Measurements from ENCODE around the gene SCN2B.
"Not testable (repeated sequence)": the region's sequence is repeated elsewhere in the genome, so short reads cannot be mapped to it uniquely, and the experiment has no call there.

The SCN2B gene

DNA sequence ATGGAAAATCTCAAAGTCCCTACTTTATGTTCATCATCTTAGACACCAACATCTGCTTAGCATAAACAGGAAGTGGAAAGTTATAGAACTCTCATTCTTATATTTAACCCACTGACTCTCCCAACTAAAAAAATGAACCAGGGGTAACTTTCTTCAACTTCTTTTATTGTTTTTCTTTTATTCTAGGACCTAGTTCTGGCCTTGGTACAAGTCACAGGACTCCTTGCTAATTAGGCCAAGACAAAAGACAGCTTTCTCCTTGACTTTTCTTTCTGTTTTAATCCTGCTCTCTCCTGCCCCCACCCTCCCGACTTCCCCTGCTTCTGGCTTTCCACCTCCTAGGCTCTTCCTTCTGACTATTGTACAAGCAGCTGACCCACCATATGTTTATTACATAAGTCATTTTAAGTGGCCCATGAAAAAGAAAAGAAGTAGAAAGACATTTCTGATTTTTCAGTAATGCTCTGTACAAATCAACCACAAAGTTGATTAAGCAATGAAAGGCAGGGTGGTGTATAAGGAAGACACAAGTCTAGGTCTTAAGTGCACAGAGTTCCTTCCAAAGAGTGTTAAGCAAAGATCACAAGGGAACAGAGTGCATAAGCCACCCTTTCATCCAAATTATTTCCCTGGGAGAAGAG is 30.1 kb upstream of the SCN2B start:
- DNase-seq (ENCODE audit: low spot score), result no peak

DNA sequence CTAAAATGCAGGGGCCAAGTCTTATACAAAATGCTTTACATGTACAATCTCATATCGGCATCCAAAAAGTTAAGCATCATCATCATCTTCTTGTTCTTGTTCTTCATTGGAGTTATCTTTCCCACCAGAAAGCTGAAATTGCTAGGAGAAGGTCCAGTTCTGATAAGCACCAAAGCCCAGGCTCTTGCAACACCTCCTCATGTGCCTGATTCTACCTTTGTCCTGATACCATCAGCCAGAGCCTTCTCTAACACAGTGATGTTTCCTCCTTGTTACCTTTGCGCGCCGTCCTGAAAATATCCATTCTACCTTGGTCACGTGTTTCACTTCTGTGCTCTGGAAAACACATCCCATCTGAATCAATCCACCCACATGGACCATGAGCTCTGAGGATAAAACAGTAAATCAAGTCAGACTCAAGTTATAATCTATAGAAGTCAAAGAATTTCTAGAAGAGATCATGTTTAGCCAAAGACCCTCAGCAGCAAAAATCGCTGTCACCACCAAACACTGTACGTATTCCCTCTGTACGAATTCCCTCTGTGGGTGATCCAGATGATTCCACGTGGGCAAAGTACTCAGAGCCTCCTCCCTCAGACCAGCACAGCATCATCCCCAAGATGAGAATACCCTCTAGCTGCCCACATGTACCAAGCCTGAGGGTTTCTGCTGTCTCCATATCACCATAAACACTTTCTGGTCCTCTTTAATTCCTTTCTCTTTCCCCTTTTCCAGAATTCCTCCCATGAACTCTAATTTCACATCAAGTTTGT is 29.4 kb upstream of the SCN2B start:
- DNase-seq (ENCODE audit: low spot score), result no peak

DNA sequence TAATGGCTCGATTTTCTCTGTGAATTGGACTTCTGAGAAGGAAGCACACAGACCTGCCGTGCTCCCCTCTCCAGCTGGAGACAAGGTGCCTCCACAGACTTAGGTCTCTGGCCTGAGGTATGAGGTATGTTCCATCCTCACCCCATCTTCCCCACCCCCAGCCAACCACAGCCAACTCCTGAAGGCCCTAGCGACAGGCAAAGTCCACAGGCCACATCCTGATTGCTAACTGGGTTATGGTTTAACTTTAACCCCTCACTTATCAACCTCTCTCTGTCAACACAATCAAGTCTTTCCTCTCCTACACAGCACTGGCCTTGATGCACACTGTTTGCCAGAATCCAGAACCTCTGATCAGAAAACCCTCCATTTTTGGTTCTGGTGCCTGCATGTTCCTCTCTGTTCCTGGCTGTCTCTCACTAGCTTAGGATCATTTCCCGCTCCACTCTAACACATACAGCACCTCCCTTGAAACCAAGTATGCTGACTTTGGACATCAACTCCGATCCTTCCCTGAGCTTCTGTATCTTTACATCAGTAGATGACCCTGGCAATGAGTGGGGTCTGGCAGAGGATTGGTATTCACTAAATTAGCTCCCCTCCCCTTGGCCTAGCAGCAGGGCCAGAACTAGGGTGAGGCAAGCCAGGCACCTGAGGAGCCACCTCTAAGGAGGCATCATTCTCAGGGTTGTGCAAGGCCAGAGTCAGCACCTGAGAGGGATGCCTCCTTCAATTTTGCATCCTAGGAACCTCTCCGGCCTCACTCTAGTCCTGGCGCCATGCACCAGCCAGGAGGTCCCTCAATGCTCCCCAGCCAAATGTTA is 26.4 kb upstream of the SCN2B start:
- DNase-seq (ENCODE audit: low spot score), result no peak

DNA sequence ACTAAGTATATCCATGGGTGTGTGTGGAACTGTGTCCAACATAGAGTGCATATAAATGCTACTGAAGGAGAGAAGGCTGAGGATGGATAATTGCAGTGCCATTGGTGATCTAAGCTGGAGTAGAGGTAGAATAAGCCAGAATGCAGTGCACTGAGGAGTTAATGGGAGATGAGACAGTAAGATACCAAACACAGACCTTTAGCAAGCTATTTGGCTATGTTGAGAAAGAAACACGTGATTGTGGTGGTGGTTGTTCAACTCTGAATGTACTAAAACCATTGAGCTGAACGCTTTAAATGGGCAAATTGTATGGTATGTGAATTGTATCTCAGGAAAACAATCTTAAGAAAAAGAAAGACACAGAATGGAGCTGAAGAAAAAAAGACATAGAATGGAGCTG is 25.5 kb upstream of the SCN2B start:
- no peak for DNase-seq (ENCODE audit: low spot score)

DNA sequence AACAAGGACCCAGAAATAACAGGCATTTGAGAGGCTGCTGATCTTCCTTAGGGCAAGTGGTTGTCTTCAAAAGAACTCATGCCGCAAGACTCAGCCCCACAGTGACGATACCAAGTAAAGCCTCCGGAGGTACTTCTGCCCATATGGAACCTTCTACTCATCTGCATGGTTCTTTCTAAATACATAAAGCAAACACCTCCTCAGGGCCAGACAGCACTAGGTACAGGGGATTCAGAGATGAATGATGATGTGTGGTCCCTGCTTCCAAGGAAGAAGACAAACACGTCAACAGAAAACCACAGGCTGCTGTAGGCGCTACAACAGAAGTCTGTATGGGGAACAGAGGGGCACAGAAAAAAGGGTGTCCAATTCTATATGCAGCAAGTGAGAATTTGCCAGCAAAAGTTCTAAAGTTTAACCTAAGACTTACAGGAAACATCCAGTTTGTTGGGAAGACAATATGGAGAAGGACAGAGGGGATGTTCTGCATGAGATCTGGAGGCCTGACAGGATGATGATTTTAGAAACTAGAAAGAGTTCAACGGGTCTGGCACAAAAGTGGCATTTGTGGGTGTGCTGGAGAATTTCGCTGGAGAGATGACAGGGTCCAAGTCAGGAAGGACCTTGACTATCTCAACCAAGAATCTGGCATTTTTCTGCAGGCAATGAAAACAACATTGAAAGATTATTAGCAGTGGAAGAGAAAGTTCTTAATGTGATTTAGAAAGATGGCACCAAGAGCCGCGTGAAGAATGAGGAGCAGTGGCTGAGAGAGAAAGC is 24.7 kb upstream of the SCN2B start:
- DNase-seq (ENCODE audit: low spot score), result no peak

DNA sequence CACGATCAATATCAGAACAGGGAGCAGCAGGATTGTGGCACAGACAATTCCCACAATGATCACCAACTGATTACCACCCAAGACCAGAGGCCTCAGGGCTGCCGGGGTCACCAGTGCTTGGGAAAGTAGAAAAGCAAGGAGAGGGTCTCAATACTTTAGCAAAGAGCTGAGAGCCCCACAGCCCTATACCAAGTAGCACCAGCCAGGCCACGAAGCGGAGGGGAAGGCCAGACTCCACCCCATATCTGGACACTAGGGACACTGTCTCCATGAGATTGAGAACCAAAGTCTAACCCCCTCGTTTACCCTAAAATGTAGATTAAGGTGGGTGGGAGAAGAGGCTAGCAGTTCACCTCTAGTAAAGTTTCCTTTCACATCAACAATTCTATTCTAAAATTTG is 24.1 kb upstream of the SCN2B start:
- no peak for DNase-seq (ENCODE audit: low spot score)

DNA sequence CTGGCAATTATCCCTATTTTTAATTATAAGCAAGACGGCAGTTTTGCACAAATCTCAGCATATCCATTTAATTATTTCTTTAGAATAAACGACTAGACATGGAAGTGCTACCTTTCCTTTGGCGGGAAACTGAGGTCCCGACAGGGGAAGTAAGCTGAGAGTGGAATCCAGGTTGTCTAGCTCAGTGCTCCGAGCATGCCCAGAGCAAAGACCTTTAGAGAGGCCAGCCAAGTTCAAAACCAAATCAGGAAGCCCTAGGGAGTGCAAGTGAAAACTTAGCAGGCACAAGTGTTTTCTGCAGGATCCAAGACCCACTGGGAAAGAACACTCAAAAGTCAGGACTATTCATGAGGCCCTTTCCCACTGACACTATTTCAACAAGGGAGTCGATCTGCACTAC is 22.7 kb upstream of the SCN2B start:
- DNase-seq (ENCODE audit: low spot score), result no peak

DNA sequence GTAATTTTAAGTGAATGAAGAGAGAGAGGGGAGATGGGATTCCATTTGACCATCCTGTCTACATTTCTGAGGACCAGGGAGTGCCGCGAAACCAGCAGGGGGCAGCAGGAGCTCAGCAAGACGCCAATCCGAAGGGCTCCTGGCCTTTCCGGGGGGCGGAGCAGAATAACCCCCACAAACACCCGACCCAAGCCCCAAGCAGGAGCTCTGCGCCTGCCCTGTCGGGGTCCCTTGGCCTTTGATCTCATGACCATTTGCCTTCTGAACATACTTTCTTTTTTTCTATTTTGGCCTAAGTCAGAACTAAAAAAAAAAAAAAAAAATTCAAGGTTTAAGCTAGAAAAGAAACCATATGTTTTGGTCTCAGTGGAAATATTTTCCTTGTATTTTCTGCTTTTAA is 21.9 kb upstream of the SCN2B start:
- peak; percentile 51 for DNase-seq (ENCODE audit: low spot score)

DNA sequence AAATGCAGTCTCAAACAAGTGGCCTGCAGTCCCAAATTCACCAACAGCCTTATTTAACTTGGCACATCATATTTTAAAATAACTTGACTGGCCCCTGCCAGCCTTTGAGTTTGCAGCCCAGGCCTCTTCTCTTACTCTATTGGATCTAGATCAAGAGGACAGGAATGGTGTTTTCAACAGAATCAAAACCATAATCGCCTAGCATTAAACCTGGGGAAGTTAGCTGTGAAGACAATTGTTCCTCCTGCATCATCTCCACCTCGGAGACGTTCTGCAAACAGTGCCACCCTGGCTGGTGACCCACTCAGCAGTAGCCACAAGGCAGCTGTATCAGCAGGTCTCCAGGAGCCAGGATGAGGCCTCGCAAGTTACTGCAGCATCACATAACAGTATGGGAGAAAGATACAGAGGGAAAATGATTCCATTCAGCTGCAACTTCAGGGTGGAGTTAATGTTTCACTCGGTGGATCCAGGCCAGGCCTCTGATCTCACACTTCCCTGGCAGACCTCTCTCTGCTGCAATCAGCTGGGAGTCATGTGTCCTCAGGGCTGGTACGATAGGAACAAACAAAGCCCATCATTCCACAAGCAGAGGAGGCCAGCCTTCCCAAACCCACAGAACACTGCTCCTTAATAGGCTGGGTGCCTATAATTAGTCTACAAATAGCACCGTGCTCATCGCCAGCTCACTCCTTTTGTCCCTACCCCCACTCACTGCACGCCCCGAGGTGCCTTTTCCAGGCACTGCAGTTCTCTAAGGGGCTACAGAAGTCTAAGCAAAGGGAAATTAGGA is 18.6 kb upstream of the SCN2B start:
- DNase-seq (ENCODE audit: low spot score), result no peak

DNA sequence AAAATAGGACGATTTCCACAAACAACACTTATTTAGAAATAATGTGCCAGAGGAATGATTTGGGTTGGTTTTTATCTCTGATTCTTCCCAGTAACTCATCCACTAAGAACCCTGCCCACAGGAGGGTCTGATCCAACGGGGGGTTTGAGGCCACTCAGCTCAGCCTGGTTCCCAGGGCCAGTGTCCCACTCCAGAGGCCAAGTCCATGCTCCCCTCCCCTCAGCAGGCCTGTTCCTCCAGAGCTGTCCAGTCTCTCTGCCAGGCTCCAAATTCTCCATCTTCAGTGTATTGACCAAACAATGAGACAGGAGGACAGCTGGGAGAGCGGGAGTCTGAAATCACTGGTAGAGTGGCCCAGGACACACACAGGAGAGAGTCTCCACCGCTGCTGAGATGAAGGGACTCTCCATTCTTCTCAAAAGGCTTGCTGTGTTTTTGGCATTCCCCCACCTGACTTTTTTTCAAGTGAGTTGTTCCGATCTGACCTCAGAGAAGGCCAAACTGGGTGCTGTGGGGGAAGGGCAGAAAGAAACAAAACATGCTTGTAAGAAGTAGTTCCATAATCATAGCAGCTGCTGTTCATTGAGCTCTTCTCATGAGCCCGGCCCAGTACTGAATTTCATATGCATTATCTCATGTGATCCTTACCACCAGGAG is 17.6 kb upstream of the SCN2B start:
- DNase-seq (ENCODE audit: low spot score), result no peak

DNA sequence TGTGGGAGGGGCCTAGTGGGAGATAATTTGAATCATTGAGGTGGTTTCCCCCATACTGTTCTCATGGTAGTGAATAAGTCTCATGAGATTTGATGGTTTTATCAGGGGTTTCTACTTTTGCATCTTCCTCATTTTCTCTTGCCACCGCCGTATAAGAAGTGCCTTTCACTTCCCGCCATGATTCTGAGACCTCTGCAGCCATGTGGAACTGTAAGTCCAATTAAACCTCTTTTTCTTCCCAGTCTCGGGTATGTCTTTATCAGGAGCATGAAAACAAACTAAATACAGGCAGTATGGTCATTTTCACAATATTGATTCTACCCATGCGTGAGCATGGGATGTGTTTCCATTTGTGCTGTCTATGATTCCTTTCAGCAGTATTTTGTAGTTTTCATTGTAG is 16.4 kb upstream of the SCN2B start:
- DNase-seq (ENCODE audit: low spot score), result not testable (repeated sequence)

DNA sequence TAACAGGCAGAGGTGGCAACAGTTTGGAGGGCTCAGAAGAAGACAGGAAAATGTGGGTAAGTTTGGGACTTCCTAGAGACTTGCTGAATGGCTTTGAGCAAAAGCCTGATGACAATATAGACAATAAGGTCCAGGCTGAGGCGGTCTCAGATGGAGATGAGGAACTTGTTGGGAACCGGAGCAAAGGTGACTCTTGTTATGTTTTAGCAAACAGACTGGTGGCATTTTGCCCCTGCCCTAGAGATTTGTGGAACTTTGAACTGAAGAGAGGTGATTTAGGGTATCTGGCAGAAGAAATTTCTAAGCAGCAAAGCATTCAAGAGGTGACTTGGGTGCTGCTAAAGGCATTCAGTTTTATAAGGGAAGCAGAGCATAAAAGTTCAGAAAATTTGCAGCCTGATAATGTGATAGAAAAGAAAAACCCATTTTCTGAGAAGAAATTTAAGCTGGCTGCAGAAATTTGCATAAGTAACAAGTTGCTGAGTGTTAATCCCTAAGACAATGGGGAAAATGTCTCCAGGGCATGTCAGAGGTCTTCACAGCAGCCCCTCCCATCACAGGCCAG is 14.6 kb upstream of the SCN2B start:
- DNase-seq (ENCODE audit: low spot score), result not testable (repeated sequence)

DNA sequence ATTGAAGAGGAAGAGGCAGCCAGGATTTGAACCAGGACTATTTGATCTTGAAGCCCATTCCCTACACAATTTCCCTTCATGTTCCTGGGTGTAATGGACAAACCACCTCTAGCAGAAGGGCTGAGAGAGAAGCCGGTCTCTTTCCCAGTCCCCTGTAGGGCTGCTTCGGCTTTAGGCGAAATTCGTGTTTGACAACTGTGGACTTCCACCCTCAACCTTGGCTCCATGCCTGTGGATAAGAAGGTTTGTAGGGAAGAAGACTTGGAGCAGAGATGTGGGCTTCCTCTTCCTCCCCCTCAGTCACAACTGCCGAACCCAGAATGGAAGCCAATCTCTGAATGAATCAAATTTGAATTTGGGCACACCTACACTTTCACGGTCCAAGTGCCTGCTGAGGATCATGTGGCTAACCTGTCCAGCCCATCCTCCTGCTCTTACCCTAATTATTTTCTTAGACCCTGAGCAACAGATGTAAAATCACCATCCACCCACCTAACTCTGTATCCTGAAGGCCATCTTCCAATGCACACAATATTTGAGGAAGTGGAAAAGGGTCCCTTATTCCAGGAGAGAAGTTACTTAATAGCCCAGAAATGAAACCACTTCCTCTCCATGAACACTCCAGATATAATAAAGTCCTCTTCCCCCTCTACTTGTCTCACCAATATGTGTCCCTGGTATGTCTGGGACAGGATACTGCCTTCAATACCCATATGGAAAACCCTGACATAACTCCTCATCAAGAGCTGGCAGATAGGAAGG is 10.1 kb upstream of the SCN2B start:
- DNase-seq (ENCODE audit: low spot score), result no peak

DNA sequence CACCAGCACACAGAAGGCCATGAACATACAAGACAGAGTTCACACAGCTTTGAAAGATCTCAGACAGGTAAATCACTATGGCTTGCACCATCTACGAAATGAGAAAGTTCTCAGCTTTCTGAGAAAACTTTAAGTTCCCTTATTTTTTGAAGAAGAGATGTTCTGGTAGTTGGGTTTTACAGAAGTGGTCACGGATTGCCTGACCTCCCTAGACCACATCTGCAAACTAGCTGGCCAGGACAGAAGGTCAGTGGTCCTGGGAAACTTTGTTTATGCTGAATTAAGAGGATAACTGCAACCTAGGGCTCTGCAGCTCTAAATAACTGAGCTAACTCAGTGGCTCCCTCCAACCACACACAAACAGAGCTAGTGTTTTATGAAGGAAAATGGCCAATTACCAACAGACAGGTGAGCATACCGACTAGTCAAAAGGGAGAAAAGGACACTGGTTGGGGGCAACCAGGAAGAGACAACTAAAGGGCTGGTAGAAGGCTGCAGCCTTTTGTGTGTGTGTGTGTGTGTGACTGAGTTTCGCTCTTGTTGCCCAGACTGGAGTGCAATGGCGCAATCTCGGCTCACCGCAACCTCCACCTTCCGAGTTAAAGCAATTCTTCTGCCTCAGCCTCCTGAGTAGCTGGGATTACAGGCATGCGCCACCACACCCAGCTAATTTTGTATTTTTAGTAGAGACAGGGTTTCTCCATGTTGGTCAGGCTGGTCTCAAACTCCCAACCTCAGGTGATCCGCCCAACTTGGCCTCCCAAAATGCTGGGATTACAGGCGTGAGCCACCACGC is 8.5 kb upstream of the SCN2B start:
- DNase-seq (ENCODE audit: low spot score), result no peak

DNA sequence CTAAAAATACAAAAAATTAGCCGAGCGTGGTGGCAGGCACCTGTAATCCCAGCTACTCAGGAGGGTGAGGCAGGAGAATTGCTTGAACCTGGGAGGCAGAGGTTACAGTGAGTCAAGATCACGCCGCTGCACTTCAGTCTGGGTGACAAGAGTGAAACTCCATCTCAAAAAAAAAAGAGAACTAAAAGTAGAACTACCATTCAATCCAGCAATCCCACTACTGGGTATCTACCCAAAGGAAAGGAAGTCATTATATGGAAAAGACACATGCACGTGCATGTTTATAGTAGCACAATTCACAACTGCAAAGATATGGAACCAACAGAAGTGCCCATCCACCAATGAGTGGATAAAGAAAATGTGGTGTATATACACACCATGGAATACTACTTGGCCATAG is 7.3 kb upstream of the SCN2B start:
- not testable (repeated sequence) for DNase-seq (ENCODE audit: low spot score)

DNA sequence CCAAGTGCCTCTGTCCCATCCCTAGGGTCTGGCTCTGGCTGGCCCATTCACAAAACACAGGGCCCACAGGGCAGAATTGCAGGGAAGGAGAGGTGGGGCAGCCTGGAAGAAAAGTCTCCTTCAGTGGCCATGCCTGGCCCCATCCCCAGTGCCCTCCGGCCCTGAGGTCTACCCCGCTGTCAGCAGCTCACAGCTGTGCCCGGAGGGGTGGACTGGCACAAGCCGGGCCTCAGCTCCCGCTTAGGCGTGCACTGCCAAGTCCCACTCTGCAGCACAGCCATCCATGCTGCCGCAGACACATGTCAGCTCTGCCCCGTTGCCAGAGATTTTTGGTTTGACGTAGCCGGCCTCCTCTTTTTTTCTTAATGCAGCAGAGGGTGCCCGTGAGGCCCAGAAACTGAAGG is 3.9 kb upstream of the SCN2B start:
- no peak for DNase-seq (ENCODE audit: low spot score)

DNA sequence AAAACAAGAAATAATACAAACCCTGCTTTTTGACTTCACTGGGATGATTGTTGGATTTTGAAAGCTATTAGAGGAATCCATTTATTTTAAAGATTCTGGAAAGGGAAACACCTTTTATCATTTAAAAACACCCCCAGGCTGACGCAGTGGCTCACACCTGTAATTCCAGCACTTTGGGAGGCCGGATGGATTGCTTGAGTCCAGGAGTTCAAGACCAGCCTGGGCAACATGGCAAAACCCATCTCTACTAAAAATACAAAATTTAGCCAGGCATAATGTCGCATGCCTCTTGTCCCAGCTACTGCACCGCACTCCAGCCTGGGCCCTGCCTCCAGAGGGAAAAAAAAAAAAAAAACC is 317 bp upstream of the SCN2B start:
- no peak for DNase-seq (ENCODE audit: low spot score)

DNA sequence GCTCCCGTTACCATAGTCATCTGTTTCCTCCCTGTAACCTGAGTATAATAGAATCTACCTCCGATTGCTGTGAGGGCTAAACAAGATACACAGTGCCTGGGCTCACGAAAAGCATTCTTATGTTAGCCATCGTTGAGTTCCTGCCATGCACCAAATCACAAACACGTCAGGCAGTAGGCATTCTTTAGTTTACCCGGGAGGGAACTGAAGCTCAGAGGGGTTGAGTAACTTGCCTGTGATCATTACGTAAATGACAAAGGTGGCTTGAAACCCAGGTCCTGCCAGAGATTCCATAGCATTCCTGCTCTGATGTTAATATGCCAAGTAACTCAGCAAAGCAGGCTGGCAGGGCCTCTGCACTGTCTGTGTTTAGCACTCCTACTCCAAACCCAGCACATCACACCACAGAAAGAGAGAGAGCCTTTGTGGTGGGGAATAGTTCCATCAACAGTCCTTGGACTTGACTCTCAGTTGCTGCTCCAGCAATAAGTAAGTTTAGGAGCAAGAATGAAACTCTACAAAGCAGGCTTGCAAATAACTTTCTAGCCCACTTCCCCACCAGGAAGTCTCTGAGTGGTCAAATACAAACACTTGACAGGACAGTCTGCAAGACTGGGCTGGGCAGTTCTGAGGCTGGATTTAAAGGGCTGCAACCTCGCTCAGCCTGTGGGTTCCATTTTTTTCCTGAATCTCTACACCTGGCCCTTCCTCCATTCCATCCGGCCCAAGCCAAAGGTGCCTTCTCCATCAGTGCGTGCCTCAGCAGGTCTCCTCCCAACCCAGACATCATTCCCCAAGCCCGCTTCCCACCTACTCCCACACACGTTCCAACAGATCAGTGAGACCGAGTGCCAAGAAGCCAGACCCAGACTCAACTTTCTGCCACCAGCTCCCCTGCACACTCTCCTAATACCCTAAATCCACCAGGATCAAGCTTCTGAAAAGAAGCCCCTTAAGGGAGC is 1.1 kb downstream of the SCN2B start:
- DNase-seq (ENCODE audit: low spot score), result no peak

All from kidney capillary endothelial cell (primary cell).